DOHH2 (cell line): ENCODE results near the gene CDK15.
"Not testable (repeated sequence)": the region's sequence is repeated elsewhere in the genome, so short reads cannot be mapped to it uniquely, and the experiment has no call there.

Experiments used
- H3F3A ChIP-seq: fragments of 200-600 bp; sonication (generic), shearing (Covaris generic); 2 replicates; pipeline ENCODE4 v1.6.0; 2016; ENCODE audit warnings: antibody characterized with exemption, mild to moderate bottlenecking; ENCODE audit not compliant: control insufficient read depth, insufficient read depth
- H3K27ac ChIP-seq: fragments of 200-600 bp; sonication (generic); 2 replicates; pipeline ENCODE4 v1.5.1; 2014; ENCODE audit warnings: low read depth, mild to moderate bottlenecking, low read length, moderate library complexity
- H3K27me3 ChIP-seq: fragments of 200-600 bp; sonication (generic); 2 replicates; pipeline ENCODE4 v1.6.1; 2014; ENCODE audit warnings: mild to moderate bottlenecking, low read length, mixed read lengths; ENCODE audit not compliant: control insufficient read depth
- H3K36me3 ChIP-seq: fragments of 200-600 bp; sonication (generic); 2 replicates; pipeline ENCODE4 v1.6.1; 2014; ENCODE audit warnings: mild to moderate bottlenecking, low read length, moderate library complexity, mixed read lengths; ENCODE audit not compliant: control insufficient read depth
- H3K4me1 ChIP-seq: fragments of 200-600 bp; sonication (generic); 2 replicates; pipeline ENCODE4 v1.6.1; 2014; ENCODE audit warnings: mild to moderate bottlenecking, low read length, mixed read lengths; ENCODE audit not compliant: control insufficient read depth
- H3K4me2 ChIP-seq: fragments of 200-600 bp; sonication (generic); 2 replicates; pipeline ENCODE4 v1.6.0; 2014; ENCODE audit warnings: mild to moderate bottlenecking, low read length, moderate library complexity
- H3K4me3 ChIP-seq: fragments of 200-600 bp; sonication (generic); 2 replicates; pipeline ENCODE4 v1.5.1; 2014; ENCODE audit warnings: mild to moderate bottlenecking, low read length, mixed read lengths
- H3K79me2 ChIP-seq: fragments of 200-600 bp; sonication (generic); 2 replicates; pipeline ENCODE4 v1.6.1; 2014; ENCODE audit warnings: mild to moderate bottlenecking, low read length, mixed read lengths; ENCODE audit not compliant: control insufficient read depth
- H3K9me2 ChIP-seq: fragments of 200-600 bp; sonication (generic); replicated peaks from 2 replicates; pipeline ENCODE4 v1.6.1; 2014; ENCODE audit warnings: mild to moderate bottlenecking, low read length, mixed read lengths; ENCODE audit not compliant: control insufficient read depth
- H3K9me3 ChIP-seq: fragments of 200-600 bp; sonication (generic); 2 replicates; pipeline ENCODE4 v1.6.1; 2014; ENCODE audit warnings: antibody characterized with exemption, low read length, mixed read lengths; ENCODE audit not compliant: control insufficient read depth, insufficient read depth
- H4K20me1 ChIP-seq: fragments of 200-600 bp; sonication (generic); 2 replicates; pipeline ENCODE4 v1.6.0; 2014; ENCODE audit warnings: low read depth, mild to moderate bottlenecking, antibody characterized with exemption, low read length, moderate library complexity; ENCODE audit not compliant: control insufficient read depth, insufficient read depth
- CTCF ChIP-seq: fragments of 200-600 bp; sonication (generic); IDR thresholded peaks from one replicate; pipeline ENCODE4 v1.5.1; 2014; ENCODE audit warnings: antibody characterized with exemption, mild to moderate bottlenecking, low read depth, low read length; ENCODE audit not compliant: poor library complexity, severe bottlenecking
- EZH2phosphoT487 ChIP-seq: fragments of 200-600 bp; sonication (generic); IDR thresholded peaks from 2 replicates; pipeline ENCODE4 v1.6.1; 2017; ENCODE audit warnings: borderline replicate concordance, mild to moderate bottlenecking, antibody characterized with exemption, low read length, moderate library complexity, mixed read lengths

The CDK15 gene

GRCh38 chr2:201839727-201840126, 33.4 kb downstream of the CDK15 start:
- H3K36me3 ChIP-seq, result no peaks in the 10 kb centered on the region
- no peaks in the 10 kb centered on the region; the same call in 1 of the 2 replicates for H3K27me3 ChIP-seq
- no peaks in the 10 kb centered on the region for H3K9me3 ChIP-seq
- no peak overlapping the region for H3K27ac ChIP-seq
- no peaks in the 10 kb centered on the region for H4K20me1 ChIP-seq
- H3F3A ChIP-seq, result no peaks in the 10 kb centered on the region
- no peaks in the 10 kb centered on the region for H3K4me1 ChIP-seq
- H3K9me2 ChIP-seq, result peaks cover 2% of the 10 kb centered on the region; the same call in 1 of the 2 replicates
- H3K4me2 ChIP-seq, result no peak overlapping the region
- no peak overlapping the region for H3K4me3 ChIP-seq
- H3K79me2 ChIP-seq, result no peaks in the 10 kb centered on the region
- no peak for TF ChIP-seq EZH2phosphoT487
- no peak for TF ChIP-seq CTCF

- Histone ChIP-seq H3K4me2 (no peak overlapping the region), H3K27ac (no peak overlapping the region), H3K4me1 (no peaks in the 10 kb centered on the region), H3K27me3 (no peaks in the 10 kb centered on the region; the same call in 1 of the 2 replicates), H3K79me2 (no peaks in the 10 kb centered on the region), H4K20me1 (no peaks in the 10 kb centered on the region), H3K9me2 (no peaks in the 10 kb centered on the region), H3K4me3 (no peak overlapping the region), H3K36me3 (no peaks in the 10 kb centered on the region), H3K9me3 (no peaks in the 10 kb centered on the region), H3F3A (no peaks in the 10 kb centered on the region)
- TF ChIP-seq EZH2phosphoT487 (no peak), CTCF (no peak)
These were observed 34.4 kb downstream of the CDK15 start for GRCh38 chr2:201840726-201841125.

GRCh38 chr2:201842131-201842860, 36.0 kb downstream of the CDK15 start:
- H3K79me2 ChIP-seq, result no peaks in the 10 kb centered on the region
- H3K27me3 ChIP-seq, result no peaks in the 10 kb centered on the region; the same call in 1 of the 2 replicates
- H3K4me3 ChIP-seq, result no peak overlapping the region
- H3K9me3 ChIP-seq, result no peaks in the 10 kb centered on the region
- H3K4me1 ChIP-seq, result no peaks in the 10 kb centered on the region
- H3K27ac ChIP-seq, result no peak overlapping the region
- H3F3A ChIP-seq, result no peaks in the 10 kb centered on the region
- no peaks in the 10 kb centered on the region for H3K9me2 ChIP-seq
- TF ChIP-seq CTCF, result no peak
- no peak for TF ChIP-seq EZH2phosphoT487
- H4K20me1 ChIP-seq, result no peaks in the 10 kb centered on the region
- H3K36me3 ChIP-seq, result no peaks in the 10 kb centered on the region
- no peak overlapping the region for H3K4me2 ChIP-seq

GRCh38 chr2:201844922-201845321, 38.6 kb downstream of the CDK15 start:
- H4K20me1 ChIP-seq, H3K36me3 ChIP-seq, H3K4me2 ChIP-seq, H3K79me2 ChIP-seq, H3K27me3 ChIP-seq, H3F3A ChIP-seq, H3K4me1 ChIP-seq, H3K9me2 ChIP-seq, H3K4me3 ChIP-seq, H3K9me3 ChIP-seq, H3K27ac ChIP-seq: not testable (repeated sequence)
